NT2/D1 (cell line): ENCODE data around the gene TLE5.

Source experiments
- SUZ12 ChIP-seq: IDR thresholded peaks from 2 replicates; pipeline ENCODE4 v1.6.1; 2011; ENCODE audit not compliant: insufficient read length, insufficient read depth; ENCODE audit errors: extremely low read depth
- YY1 ChIP-seq: IDR thresholded peaks from 2 replicates; pipeline ENCODE4 v1.6.1; 2011; ENCODE audit not compliant: insufficient read length, insufficient read depth
- ZNF274 ChIP-seq: IDR thresholded peaks from 2 replicates; pipeline ENCODE4 v1.6.1; 2011; ENCODE audit warnings: mild to moderate bottlenecking, low read depth, low read length

GRCh38 chr19:3049089-3049488 is 13.2 kb downstream of the TLE5 start:
- TF ChIP-seq SUZ12, result no peak
- TF ChIP-seq ZNF274, result no peak
- no peak for TF ChIP-seq YY1
